Mesenchymal stem cell (in vitro differentiated cells and primary cell): ENCODE results near the gene AP1S1.

Source experiments
- DNase-seq: peaks from one replicate; pipeline ENCODE4 v3.0.0-alpha.2; 2013
- H2AFZ ChIP-seq: one replicate; pipeline ENCODE4 v1.6.1; 2013; ENCODE audit warnings: low read depth, mild to moderate bottlenecking, control low read depth, inconsistent platforms, low read length, moderate library complexity
- H2AK5ac ChIP-seq: 2 replicates; pipeline ENCODE4 v1.6.1; 2013; ENCODE audit warnings: low read length, moderate library complexity, mild to moderate bottlenecking, inconsistent platforms; ENCODE audit not compliant: severe bottlenecking
- H2BK120ac ChIP-seq: one replicate; pipeline ENCODE4 v1.6.1; 2013; ENCODE audit warnings: low read depth, mild to moderate bottlenecking, inconsistent platforms, low read length, moderate library complexity
- H2BK12ac ChIP-seq, 2 experiments: one replicate each; pipeline ENCODE4 v1.6.1; 2013; ENCODE audit warnings: inconsistent platforms in 2 of 2, low read length in 2 of 2, mild to moderate bottlenecking in 2 of 2, moderate library complexity in 2 of 2, control low read depth in 1 of 2
- H2BK15ac ChIP-seq: one replicate; pipeline ENCODE4 v1.6.1; 2013; ENCODE audit warnings: mild to moderate bottlenecking, low read depth, inconsistent platforms; ENCODE audit not compliant: poor library complexity, severe bottlenecking
- H2BK5ac ChIP-seq: 2 replicates; pipeline ENCODE4 v1.6.1; 2013; ENCODE audit warnings: low read depth, mild to moderate bottlenecking, low read length, control low read depth, inconsistent platforms; ENCODE audit not compliant: poor library complexity, severe bottlenecking
- H3K14ac ChIP-seq, 2 experiments: one replicate each; pipeline ENCODE4 v1.6.1; 2013; ENCODE audit warnings: inconsistent platforms in 2 of 2, low read length in 2 of 2, control low read depth in 1 of 2, mild to moderate bottlenecking in 1 of 2, moderate library complexity in 1 of 2
- H3K18ac ChIP-seq, 2 experiments: one replicate each; pipeline ENCODE4 v1.6.1; 2013; ENCODE audit warnings: inconsistent platforms in 2 of 2, low read length in 2 of 2, control low read depth in 1 of 2, low read depth in 1 of 2, mild to moderate bottlenecking in 1 of 2
- H3K23ac ChIP-seq, 2 experiments: one replicate each; pipeline ENCODE4 v1.6.1; 2013; ENCODE audit warnings: inconsistent platforms in 2 of 2, low read length in 2 of 2, mild to moderate bottlenecking in 2 of 2, moderate library complexity in 2 of 2, control low read depth in 1 of 2
- H3K27ac ChIP-seq: 2 replicates; pipeline ENCODE4 v1.5.1; 2013; ENCODE audit warnings: mild to moderate bottlenecking, moderate library complexity, low read length, control low read depth, inconsistent platforms; ENCODE audit not compliant: poor library complexity, severe bottlenecking
- H3K27me3 ChIP-seq, 2 experiments: 2 replicates each; pipeline versions ENCODE4 v1.6.1 to v1.7.0; 2013; ENCODE audit warnings: low read length in 2 of 2, mild to moderate bottlenecking in 2 of 2, moderate library complexity in 2 of 2, control low read depth in 1 of 2, inconsistent platforms in 1 of 2; ENCODE audit not compliant: control insufficient read depth in 1 of 2, insufficient read depth in 1 of 2
- H3K36me3 ChIP-seq, 2 experiments: 2 replicates each; pipeline versions ENCODE4 v1.6.1 to v1.7.0; 2013; ENCODE audit warnings: low read length in 2 of 2, control low read depth in 1 of 2, inconsistent platforms in 1 of 2, low read depth in 1 of 2, mild to moderate bottlenecking in 1 of 2; ENCODE audit not compliant: insufficient read depth in 2 of 2, control insufficient read depth in 1 of 2
- H3K4ac ChIP-seq, 2 experiments: one replicate each; pipeline ENCODE4 v1.6.1; 2013; ENCODE audit warnings: inconsistent platforms in 2 of 2, low read length in 2 of 2, mild to moderate bottlenecking in 2 of 2, moderate library complexity in 2 of 2, control low read depth in 1 of 2, low read depth in 1 of 2
- H3K4me1 ChIP-seq: 2 replicates; pipeline ENCODE4 v1.6.1; 2013; ENCODE audit warnings: low read depth, low read length, control low read depth; ENCODE audit not compliant: control insufficient read depth, insufficient read depth
- H3K4me2 ChIP-seq: 2 replicates; pipeline ENCODE4 v1.6.1; 2013; ENCODE audit warnings: low read length, mild to moderate bottlenecking, inconsistent platforms; ENCODE audit not compliant: poor library complexity, severe bottlenecking
- H3K4me3 ChIP-seq, 2 experiments: 2 replicates each; pipeline versions ENCODE4 v1.5.1 to v1.7.0; 2013; ENCODE audit warnings: low read length in 2 of 2, mild to moderate bottlenecking in 2 of 2, control low read depth in 1 of 2, low read depth in 1 of 2; ENCODE audit not compliant: insufficient read depth in 1 of 2
- H3K79me1 ChIP-seq: replicated peaks from 2 replicates; pipeline ENCODE4 v1.6.1; 2013; ENCODE audit warnings: mild to moderate bottlenecking, control low read depth, low read length, inconsistent platforms; ENCODE audit not compliant: poor library complexity, severe bottlenecking
- H3K9ac ChIP-seq: 2 replicates; pipeline ENCODE4 v1.7.0; 2013; ENCODE audit warnings: mild to moderate bottlenecking, low read length, moderate library complexity
- H3K9me3 ChIP-seq: 2 replicates; pipeline ENCODE4 v1.7.0; 2013; ENCODE audit warnings: mild to moderate bottlenecking, low read length; ENCODE audit not compliant: control insufficient read depth
- H4K8ac ChIP-seq: one replicate; pipeline ENCODE4 v1.6.1; 2013; ENCODE audit warnings: inconsistent platforms, mild to moderate bottlenecking, low read length, moderate library complexity
- H4K91ac ChIP-seq: one replicate; pipeline ENCODE4 v1.6.1; 2013; ENCODE audit warnings: mild to moderate bottlenecking, low read length, inconsistent platforms
- WGBS: methylation state at CpG from one replicate; pipeline ENCODE4 v1.1.7; 2013; ENCODE audit warnings: mixed read lengths; 5-methylcytosine and 5-hydroxymethylcytosine counted together

The AP1S1 gene

GRCh38 chr7:101125989-101126650 lies 28.2 kb upstream of the AP1S1 start:
- Histone ChIP-seq H3K4me1 (peaks cover 41% of the 10 kb centered on the region), H3K14ac (peak overlapping the region in 1 of 2 experiments; percentile 51)

GRCh38 chr7:101126651-101127459 lies 27.4 kb upstream of the AP1S1 start, which contains the start of gene SERPINE1:
Gene SERPINE1, plus strand, starts transcription at chr7:101127104. Its CDS starts 1,290 bp downstream, at chr7:101128394.
- H2BK120ac ChIP-seq, result peak within 1 kb of the TSS; percentile 69
- WGBS, result 7% methylated on average over 20 of the region's 22 CpGs
- peak within 1 kb of the TSS; percentile 59 for H4K8ac ChIP-seq
- H2BK5ac ChIP-seq, result peak within 1 kb of the TSS; percentile 66
- peak within 1 kb of the TSS; percentile 92 for H3K9ac ChIP-seq
- no peaks in the 10 kb centered on the region for H3K27me3 ChIP-seq
- H2BK12ac ChIP-seq, result peak within 1 kb of the TSS; percentile 100
- H3K23ac ChIP-seq, result peak within 1 kb of the TSS in 1 of 2 experiments; percentile 9
- H3K79me1 ChIP-seq, result peaks cover 3% of the 10 kb centered on the region
- H3K27ac ChIP-seq, result peak within 1 kb of the TSS; percentile 88
- DNase-seq, result peak; percentile 100
- H4K91ac ChIP-seq, result peak within 1 kb of the TSS; percentile 77
- peaks cover 20 to 23% of the 10 kb centered on the region in 2 experiments for H3K36me3 ChIP-seq
- H2AFZ ChIP-seq, result peak within 1 kb of the TSS; percentile 47
- H3K9me3 ChIP-seq, result no peaks in the 10 kb centered on the region
- peak within 1 kb of the TSS; percentile 75 for H3K4me2 ChIP-seq
- H3K4ac ChIP-seq, result peak within 1 kb of the TSS; percentile 61 to 100
- peak within 1 kb of the TSS; percentile 62 to 86 for H3K4me3 ChIP-seq
- peak within 1 kb of the TSS; percentile 97 for H2AK5ac ChIP-seq
- peak within 1 kb of the TSS in 1 of 2 experiments; percentile 74 for H3K14ac ChIP-seq
- peak within 1 kb of the TSS; percentile 83 to 100 for H3K18ac ChIP-seq
- peaks cover 40% of the 10 kb centered on the region for H3K4me1 ChIP-seq
- H2BK15ac ChIP-seq, result peak within 1 kb of the TSS; percentile 93

More at GRCh38 chr7:101125989-101126650, 28.2 kb upstream of the AP1S1 start:
- peak overlapping the region; percentile 66 for H2BK5ac ChIP-seq
- peak overlapping the region; percentile 69 for H2BK120ac ChIP-seq
- H3K4ac ChIP-seq, result peak overlapping the region; percentile 61 to 100
- peak overlapping the region; percentile 100 for H2BK12ac ChIP-seq
- H3K9me3 ChIP-seq, result no peaks in the 10 kb centered on the region
- DNase-seq, result no peak
- H3K4me3 ChIP-seq, result peak overlapping the region in 1 of 2 experiments; percentile 86
- H3K36me3 ChIP-seq, result peaks cover 16 to 17% of the 10 kb centered on the region in 2 experiments
- peak overlapping the region; percentile 92 for H3K9ac ChIP-seq
- H3K27me3 ChIP-seq, result no peaks in the 10 kb centered on the region
- H3K18ac ChIP-seq, result peak overlapping the region; percentile 55 to 100
- WGBS, result 76% methylated on average over 15 of the region's 15 CpGs
- H3K79me1 ChIP-seq, result peaks cover 3% of the 10 kb centered on the region
- H2AFZ ChIP-seq, result no peak overlapping the region
- H3K4me2 ChIP-seq, result no peak overlapping the region
- peak overlapping the region; percentile 77 for H4K91ac ChIP-seq
- H4K8ac ChIP-seq, result peak overlapping the region; percentile 54
- H2BK15ac ChIP-seq, result peak overlapping the region; percentile 93
- H2AK5ac ChIP-seq, result peak overlapping the region; percentile 97
- H3K27ac ChIP-seq, result peak overlapping the region; percentile 88
- peak overlapping the region in 1 of 2 experiments; percentile 9 for H3K23ac ChIP-seq

GRCh38 chr7:101127460-101128039 lies 26.7 kb upstream of the AP1S1 start:
- peak overlapping the region; percentile 92 for H3K9ac ChIP-seq
- H3K18ac ChIP-seq, result peak overlapping the region; percentile 83 to 89
- peaks cover 26 to 30% of the 10 kb centered on the region in 2 experiments for H3K36me3 ChIP-seq
- H2AFZ ChIP-seq, result no peak overlapping the region
- H3K14ac ChIP-seq, result no peak overlapping the region
- H4K8ac ChIP-seq, result peak overlapping the region; percentile 2
- peak overlapping the region in 1 of 2 experiments; percentile 88 for H2BK12ac ChIP-seq
- H3K4ac ChIP-seq, result peak overlapping the region in 1 of 2 experiments; percentile 60
- H3K4me2 ChIP-seq, result peak overlapping the region; percentile 75
- no peaks in the 10 kb centered on the region for H3K27me3 ChIP-seq
- H2AK5ac ChIP-seq, result no peak overlapping the region
- H2BK120ac ChIP-seq, result no peak overlapping the region
- peak overlapping the region; percentile 1 for H2BK5ac ChIP-seq
- H3K9me3 ChIP-seq, result no peaks in the 10 kb centered on the region
- no peak overlapping the region for H2BK15ac ChIP-seq
- peak overlapping the region; percentile 88 for H3K27ac ChIP-seq
- WGBS, result 41% methylated on average over 3 of the region's 3 CpGs
- H3K23ac ChIP-seq, result peak overlapping the region in 1 of 2 experiments; percentile 9
- DNase-seq, result no peak
- peak overlapping the region; percentile 59 to 86 for H3K4me3 ChIP-seq
- peaks cover 3% of the 10 kb centered on the region for H3K79me1 ChIP-seq
- no peak overlapping the region for H4K91ac ChIP-seq
- peaks cover 40% of the 10 kb centered on the region for H3K4me1 ChIP-seq
